Lower leg skin (tissue), 4 donors: ENCODE measurements around the gene TMEM200C. TPM values are rescaled to one million over a fixed set of nuclear protein-coding genes. Genes with fewer than 3 reads are reported as not detected.

Source experiments
- DNase-seq, 2 donors: peaks; one replicate each; pipeline ENCODE4 v3.0.0-alpha.2; 2019; ENCODE audit warnings: low spot score in 2 of 2
- H3K4me3 ChIP-seq: fragments of 200-600 bp; sonication (generic); 2 replicates; pipeline ENCODE4 v1.5.1; 2017; ENCODE audit warnings: mild to moderate bottlenecking, low read depth; ENCODE audit not compliant: poor library complexity, severe bottlenecking
- POLR2A ChIP-seq, 2 donors: fragments of 450-650 bp; IDR thresholded peaks; one replicate each; pipeline ENCODE4 v1.6.1; 2016 to 2017; ENCODE audit warnings: antibody characterized with exemption in 2 of 2, mild to moderate bottlenecking in 1 of 2, moderate library complexity in 1 of 2
- WGBS, 2 donors: methylation state at CpG; one replicate each; pipeline ENCODE4 v1.1.5; 2018; 5-methylcytosine and 5-hydroxymethylcytosine counted together
- intact Hi-C: fragments of 100-400 bp; cut with DNase I; formaldehyde crosslinking; loops from one replicate; pipeline ENCODE4 v1.15.0; 2023; ENCODE audit warnings: low total_unique reads
- total RNA-seq, 4 donors: library from RNA; depleted of rRNA; stranded (reverse); fragments of >200 nt; gene quantifications; one replicate each; pipeline ENCODE4 v1.1.0, GENCODE V29; 2016
- TF ChIP-seq, protein P1 (sequence below), 3 donors: fragments of 450-650 bp; IDR thresholded peaks; one replicate each; pipeline ENCODE4 v1.5.1; 2016; ENCODE audit warnings: antibody characterized with exemption in 3 of 3, mild to moderate bottlenecking in 3 of 3, moderate library complexity in 2 of 3

The TMEM200C gene
- total RNA-seq, 4 donors from 2014 or later = 0.04 to 0.55 (median 0.32) TPM; not detected in 1

GRCh38 chr18:5895876-5896740, 786 bp upstream of the TMEM200C start:
- WGBS, 2 donors = 2 to 3% methylated on average over 31 to 38 of the region's 41 CpGs
- intact Hi-C loops = loop anchor here (10.0 kb wide), 1 partner anchor 589 kb away; no protein-coding TSS in a partner anchor
- H3K4me3 ChIP-seq = peak overlapping the region; percentile 18
- peak in 1 of 2 donors; percentile 87 for DNase-seq
- no peak for TF ChIP-seq POLR2A (IDR thresholded peaks at IDR 0.05)
- TF ChIP-seq, protein P1, sequence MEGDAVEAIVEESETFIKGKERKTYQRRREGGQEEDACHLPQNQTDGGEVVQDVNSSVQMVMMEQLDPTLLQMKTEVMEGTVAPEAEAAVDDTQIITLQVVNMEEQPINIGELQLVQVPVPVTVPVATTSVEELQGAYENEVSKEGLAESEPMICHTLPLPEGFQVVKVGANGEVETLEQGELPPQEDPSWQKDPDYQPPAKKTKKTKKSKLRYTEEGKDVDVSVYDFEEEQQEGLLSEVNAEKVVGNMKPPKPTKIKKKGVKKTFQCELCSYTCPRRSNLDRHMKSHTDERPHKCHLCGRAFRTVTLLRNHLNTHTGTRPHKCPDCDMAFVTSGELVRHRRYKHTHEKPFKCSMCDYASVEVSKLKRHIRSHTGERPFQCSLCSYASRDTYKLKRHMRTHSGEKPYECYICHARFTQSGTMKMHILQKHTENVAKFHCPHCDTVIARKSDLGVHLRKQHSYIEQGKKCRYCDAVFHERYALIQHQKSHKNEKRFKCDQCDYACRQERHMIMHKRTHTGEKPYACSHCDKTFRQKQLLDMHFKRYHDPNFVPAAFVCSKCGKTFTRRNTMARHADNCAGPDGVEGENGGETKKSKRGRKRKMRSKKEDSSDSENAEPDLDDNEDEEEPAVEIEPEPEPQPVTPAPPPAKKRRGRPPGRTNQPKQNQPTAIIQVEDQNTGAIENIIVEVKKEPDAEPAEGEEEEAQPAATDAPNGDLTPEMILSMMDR (IDR thresholded peaks at IDR 0.05) = no peak

- intact Hi-C loops = loop anchor here (10.0 kb wide), 1 partner anchor 590 kb away; no protein-coding TSS in a partner anchor
- TF ChIP-seq, protein P1 (IDR thresholded peaks at IDR 0.05) = no peak
- TF ChIP-seq POLR2A (IDR thresholded peaks at IDR 0.05) = no peak
These were observed 567 bp downstream of the TMEM200C start for GRCh38 chr18:5894611-5895298.

GRCh38 chr18:5893956-5894610, 1.2 kb downstream of the TMEM200C start:
- no peak for TF ChIP-seq POLR2A (IDR thresholded peaks at IDR 0.05)
- TF ChIP-seq, protein P1 (IDR thresholded peaks at IDR 0.05) = no peak
- WGBS, 2 donors = 44 to 50% methylated on average over 13 of the region's 13 CpGs
- no peak overlapping the region for H3K4me3 ChIP-seq
- no peak for DNase-seq
- intact Hi-C loops = loop anchor here (10.0 kb wide), 1 partner anchor 591 kb away; no protein-coding TSS in a partner anchor

More at GRCh38 chr18:5894611-5895298, 567 bp downstream of the TMEM200C start:
- DNase-seq = no peak
- WGBS, 2 donors = 4 to 5% methylated on average over 12 to 30 of the region's 56 CpGs
- H3K4me3 ChIP-seq = no peak overlapping the region

- no peak overlapping the region for H3K4me3 ChIP-seq
- intact Hi-C loops = loop anchor here (10.0 kb wide), 1 partner anchor 592 kb away; no protein-coding TSS in a partner anchor
- TF ChIP-seq, protein P1 (IDR thresholded peaks at IDR 0.05) = no peak
- TF ChIP-seq POLR2A (IDR thresholded peaks at IDR 0.05) = no peak
- no peak for DNase-seq
These were observed 2.4 kb downstream of the TMEM200C start for GRCh38 chr18:5892823-5893431.

- DNase-seq = no peak
- intact Hi-C loops = loop anchor here (10.0 kb wide), 1 partner anchor 593 kb away; no protein-coding TSS in a partner anchor
- no peak overlapping the region for H3K4me3 ChIP-seq
- TF ChIP-seq POLR2A (IDR thresholded peaks at IDR 0.05) = no peak
- TF ChIP-seq, protein P1 (IDR thresholded peaks at IDR 0.05) = no peak
- 88 to 97% methylated on average over 15 of the region's 15 CpGs for WGBS, 2 donors
These were observed 3.5 kb downstream of the TMEM200C start for GRCh38 chr18:5891854-5892215.
